Activated CD4-positive, alpha-beta T cell treated with anti-CD3 and anti-CD28 coated beads, Interleukin-2, amount 50 U/mL, for 48 hours (primary cell): Measurements from ENCODE around the gene GNAI1.
A peak's percentile ranks its signal among the peaks of the same experiment; 100 is the strongest.

ENCODE experiments used
- DNase-seq, 2 experiments: peaks; one replicate each; pipeline ENCODE4 v3.0.0-alpha.2; 2020

GNAI1 gene

DNA sequence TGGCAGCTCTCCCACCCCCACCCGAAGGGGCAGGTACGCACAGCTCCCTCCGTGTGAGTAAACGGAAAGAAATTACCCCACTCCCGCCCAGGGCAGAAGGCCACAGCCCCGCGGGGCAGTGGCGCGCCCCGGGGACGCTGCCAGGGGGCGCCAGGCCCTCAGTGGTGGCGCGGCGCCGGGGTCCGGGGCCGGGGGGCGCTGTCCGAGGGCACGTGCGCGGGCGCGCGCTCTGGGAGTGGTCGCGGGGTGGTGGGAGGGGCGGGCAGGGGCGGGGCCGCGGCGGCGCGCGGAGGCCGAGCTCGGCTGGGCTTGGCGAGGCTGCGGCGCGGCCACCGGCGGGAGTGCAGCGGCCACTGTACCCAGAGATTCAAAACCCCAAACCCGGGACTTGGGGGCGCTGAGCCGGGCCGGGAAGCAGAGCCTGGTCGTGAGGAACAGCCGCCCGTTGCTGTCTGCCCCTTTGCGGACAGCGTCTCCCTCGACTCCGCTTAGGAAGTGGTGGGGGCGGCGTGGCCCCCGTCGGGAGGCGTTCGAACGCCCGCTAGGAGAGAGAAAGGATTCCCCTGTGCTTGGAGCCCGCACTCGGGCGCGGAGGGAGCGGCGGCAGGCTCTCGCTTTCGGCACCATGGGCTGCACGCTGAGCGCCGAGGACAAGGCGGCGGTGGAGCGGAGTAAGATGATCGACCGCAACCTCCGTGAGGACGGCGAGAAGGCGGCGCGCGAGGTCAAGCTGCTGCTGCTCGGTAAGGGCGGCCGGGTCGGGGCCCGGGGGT is at the start of gene GNAI1:
TSS of gene GNAI1 (plus strand) at position 296 of the 773 bp plus-strand sequence. CDS start at position 626, 330 bp downstream.
- peak; percentile 1 to 14 for DNase-seq

DNA sequence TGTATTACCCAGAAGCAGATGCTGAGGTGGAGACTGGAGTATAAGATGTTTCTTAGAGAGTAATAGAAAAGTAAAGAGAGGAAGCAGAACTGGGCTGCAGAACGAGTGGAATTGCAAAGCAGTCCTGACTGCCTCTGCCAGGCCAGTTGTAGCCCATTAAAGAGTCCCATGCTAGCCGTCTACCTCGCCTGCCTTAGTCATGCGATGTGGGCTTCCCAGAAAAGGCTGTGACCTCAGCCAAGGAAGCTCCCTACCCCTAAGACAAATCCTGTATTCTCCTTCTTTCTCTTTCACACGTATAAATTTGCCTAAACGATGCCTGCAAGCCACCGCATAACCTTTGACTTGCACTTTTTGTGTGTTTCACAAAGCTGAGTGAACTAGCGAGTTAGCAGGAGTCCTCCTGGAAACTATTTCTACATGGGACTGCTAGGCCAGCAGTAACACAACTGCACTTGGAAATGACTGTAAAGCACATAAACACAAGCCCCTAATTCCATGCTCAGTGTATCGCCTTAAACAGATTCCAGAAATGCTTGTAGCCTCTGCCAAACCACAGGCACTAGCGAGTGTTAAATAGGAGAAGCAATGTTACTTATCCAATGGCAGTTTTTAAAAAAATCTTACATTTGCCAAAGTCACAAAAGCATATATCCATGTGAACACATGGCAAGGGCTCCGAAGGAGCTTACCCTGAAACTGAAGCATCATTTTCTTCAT is 47.4 kb upstream of the GNAI1 start:
- DNase-seq: no peak

DNA sequence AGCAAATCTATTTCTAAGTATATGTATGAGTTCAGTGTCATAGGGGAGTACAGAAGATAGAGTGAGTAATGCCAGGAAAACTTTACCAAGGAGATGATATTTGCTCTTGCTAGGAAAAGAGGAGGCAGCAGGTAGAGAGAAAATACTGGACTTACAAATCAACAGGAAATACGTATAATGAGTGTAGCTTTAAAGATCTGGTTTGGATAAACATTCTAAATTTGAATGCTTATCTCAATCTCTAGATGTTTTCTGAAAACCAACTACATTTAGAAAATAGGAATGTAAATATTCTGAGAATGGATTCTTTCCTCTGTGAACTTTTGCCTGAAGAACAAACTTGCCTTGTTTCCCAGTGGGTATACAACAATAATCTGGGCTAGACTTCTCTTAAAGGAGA is 46.9 kb upstream of the GNAI1 start:
- DNase-seq: no peak

DNA sequence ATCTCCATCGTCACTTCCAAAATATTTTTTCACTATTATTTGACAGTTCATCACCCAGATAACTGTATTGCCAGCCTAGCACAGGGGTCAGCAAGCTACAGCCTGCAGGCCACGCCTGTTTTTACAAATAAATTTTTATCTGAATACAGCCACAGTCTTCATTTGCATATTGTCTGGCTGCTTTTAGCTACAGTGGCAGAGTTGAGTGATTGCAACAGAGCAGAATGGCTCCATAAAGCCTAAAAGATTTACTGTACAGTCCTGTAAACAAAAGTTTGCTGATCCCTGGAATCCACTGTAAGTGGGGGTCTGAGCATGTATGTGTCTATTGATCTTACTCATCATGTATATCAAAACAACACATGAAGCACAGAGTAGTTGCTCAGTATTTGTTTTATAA is 45.9 kb upstream of the GNAI1 start:
- DNase-seq: no peak

DNA sequence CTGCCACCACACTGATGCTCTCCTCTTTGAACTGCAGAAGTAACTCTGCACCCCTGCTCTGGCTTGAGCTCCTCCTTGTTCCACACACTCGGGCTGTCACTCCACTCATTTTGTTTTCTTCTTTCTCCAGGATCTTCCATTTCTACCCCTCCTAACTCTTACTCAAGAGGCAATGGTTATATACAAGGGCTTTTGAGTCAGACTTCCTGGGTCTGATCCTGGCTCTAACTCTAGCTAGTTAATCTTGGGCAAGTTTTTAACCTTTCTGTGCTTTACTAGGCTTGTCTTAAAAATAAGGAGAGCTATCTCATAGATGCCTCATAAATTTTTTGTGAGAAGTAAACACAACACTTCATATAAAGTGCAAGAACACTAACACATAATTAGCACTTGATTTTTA is 45.3 kb upstream of the GNAI1 start:
- DNase-seq: no peak

DNA sequence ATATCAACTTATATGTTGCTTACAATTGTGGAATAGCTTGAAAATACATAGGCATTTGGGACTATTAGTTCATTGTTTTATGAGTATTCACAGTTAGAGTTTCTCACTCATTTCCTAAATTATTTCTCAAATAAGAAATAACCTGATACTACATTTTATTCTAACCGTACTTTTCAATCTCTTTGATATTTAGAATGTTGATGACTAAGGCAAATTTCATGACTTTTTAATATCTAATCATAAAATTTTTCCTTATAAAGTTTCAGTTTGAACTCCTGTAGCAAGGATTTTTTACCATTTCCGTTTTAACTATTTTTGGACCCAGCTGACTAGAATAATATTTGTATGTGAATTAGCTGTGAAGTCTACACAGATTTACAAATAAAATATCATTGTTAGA is 41.3 kb upstream of the GNAI1 start:
- no peak for DNase-seq

DNA sequence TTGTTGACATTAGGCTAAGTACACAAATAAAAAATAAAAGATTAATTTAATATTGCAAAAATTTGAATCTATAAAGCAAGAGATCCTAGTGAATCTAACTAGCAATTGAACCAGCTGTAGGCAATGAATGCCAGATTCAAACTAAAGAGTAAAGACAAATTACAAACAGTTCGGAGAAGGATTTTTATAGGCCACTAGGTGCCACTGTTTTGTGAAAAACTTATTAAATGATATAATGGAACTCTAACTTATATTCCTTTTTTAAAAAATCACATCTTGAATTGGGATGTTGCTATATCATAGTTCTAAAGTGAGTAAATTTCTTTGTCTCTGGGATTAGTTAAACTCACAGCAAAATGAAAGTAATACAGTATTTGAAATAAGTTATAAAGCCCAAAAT is 39.1 kb upstream of the GNAI1 start:
- DNase-seq: no peak

DNA sequence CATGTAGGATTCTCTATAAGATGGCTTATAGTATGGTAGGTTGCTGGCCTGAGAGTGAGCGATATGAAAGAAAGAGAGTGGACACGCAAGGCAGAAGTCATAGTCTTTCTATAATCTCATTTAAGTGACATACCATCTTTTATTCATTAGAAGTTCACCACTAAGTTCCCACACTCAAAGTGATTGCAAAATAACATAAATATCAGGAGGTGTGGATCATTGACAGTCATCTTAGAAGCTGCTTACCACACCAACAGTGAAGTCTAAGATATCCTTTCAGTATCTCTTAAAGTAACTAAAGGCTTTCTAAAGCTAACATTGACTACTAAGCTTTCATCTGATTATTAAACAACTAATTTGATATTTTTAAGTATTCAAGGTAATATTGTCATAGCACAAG is 36.9 kb upstream of the GNAI1 start:
- no peak for DNase-seq

DNA sequence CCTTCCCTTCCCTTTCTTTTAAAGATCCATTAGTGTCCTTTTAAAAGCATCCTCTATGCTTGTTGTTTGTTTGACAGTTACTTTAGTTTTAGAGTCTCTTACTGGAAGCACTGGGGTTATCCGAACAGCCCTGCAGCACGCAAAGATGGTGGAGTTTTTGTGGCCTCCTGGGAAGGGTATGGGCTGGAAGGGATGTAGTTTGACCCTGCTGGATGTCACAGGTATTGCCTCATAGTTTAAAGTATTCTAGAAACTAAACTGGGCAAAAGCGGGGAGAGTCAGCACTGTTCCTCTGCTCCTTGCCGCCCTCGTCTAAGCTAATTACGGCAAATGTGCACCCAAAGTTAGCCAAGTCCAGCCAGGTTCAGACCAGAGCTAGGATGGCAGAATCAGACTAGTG is 35.8 kb upstream of the GNAI1 start:
- DNase-seq: no peak

DNA sequence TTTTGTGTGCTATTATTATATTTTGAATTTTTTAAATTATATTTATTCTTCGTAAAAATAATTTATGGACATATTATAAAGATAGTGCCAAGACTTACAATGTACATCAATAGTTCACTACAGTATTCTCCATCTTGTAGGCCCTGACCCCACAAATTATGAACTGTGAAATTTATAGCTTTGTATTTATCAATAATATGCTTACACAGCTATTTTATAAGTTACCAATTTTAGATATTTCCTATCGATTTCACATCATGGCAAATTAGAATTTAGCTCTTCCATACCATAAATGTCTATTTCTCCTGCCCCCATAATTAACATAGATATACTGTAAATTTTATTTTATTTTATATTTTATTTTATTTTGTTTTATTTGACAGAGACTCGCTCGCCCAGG is 34.4 kb upstream of the GNAI1 start:
- DNase-seq: no peak

DNA sequence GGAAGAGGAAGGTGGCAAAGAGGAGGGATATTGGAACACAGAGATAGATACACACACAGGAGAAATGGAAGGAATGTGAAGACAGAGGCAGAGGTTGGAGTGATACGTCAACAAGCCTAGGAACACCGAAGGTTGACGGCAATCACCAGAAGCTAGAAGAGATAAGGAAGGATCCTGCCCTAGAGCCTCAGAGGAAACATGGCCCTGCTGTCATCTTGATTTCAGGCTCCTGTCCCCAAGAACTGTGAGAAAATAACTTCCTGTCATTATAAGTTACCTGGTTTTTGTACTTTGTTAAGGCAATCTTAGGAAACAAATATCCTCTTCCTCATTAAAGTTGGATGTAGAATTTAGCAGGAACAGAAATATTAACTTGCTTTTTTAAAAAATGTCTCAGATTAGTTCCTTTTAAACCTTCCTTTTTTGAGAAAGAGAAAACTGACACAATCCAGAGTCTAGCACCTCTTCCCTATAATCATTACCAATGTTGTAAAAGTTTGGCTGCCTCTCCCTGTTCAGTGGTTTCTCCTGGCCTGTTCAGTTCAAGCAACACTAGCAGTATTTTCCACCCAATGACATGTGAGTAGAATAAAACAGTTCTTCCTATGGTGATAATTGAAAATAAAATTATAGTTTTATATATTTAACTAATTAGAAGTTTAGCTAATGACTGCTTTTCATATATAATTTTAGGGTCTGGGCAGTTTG is 28.8 kb upstream of the GNAI1 start:
- no peak for DNase-seq

DNA sequence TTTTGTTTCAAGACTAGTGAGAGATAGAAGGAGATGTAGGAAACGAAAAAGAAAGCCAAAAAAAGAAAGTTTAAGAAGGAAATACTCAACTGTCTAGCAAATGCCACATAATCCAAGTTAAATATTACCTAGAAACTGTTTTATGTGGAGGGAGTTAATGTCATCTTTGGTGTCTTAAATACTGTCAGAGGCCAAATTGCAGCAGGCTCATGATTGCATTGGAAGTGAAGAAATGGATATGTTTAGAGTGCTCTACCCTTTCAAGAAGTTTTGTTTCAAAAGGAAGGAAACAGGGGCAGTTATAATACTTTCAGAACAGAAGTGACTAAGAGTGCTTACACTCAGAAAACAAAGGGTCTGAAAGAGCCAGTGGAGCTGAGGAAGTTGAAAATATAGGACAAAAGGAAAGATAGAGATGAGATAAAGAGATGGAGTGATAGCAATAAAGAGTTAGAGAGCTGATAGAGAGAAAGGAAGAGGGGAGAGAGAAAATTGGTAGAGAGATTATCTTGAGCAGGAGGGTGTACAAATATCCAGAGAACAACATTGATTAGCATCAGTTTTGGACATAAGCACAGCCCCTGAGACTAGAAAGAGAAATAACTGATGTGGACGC is 28.0 kb upstream of the GNAI1 start:
- DNase-seq: no peak

DNA sequence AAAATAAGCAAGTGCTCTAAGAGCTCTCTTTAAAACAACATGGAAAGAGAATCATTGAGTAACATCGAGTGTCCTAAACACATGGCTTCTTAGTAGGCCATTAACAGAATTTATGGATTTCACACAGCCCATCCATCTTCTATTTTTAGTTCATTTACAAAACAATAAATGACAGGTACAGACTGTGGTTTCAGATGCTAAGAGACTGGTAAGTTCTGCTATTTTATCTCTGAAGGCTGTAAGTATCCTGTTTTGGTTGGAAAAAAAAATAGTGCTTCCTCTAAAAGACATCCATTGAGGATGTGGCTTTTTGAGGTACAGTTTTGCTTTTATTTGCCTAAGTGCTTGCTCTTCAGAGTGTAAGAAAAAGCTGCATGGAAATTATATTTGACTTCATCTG is 27.4 kb upstream of the GNAI1 start:
- DNase-seq: no peak

DNA sequence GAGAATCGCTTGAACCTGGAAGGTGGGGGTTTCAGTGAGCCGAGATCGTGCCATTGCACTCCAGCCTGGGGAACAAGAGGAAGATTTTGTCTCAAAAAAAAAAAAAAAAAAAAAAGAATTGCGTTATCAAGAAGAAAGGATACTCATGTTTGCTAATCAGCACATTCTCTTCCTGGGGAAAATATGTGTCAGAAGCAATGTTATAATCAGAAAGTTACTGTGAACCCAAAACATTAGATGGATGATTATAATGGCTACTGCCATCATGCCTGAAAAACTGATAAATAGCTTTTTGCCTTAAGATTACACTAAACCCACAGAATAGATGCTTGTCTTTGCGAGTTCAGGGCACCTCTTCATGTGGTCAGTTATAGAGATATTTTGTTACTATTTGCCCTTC is 24.3 kb upstream of the GNAI1 start:
- DNase-seq: no peak

DNA sequence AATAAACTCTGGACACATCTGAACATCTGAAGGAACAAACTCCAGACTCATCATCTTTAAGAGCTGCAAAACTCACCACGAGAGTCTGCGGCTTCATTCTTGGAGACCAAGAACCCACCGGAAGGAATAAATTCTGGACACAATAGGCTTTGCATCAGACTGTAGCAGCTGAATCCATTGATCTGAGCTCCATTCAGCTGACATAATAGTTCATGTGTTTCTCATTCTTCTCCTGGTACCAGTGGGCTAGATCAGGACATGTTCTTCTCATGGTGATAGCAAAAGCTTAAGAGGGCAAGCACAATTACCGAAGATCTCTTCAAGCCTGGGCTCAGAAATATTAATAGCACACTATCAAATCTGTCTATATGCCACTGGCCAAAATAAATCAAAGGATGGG is 20.5 kb upstream of the GNAI1 start:
- no peak for DNase-seq

DNA sequence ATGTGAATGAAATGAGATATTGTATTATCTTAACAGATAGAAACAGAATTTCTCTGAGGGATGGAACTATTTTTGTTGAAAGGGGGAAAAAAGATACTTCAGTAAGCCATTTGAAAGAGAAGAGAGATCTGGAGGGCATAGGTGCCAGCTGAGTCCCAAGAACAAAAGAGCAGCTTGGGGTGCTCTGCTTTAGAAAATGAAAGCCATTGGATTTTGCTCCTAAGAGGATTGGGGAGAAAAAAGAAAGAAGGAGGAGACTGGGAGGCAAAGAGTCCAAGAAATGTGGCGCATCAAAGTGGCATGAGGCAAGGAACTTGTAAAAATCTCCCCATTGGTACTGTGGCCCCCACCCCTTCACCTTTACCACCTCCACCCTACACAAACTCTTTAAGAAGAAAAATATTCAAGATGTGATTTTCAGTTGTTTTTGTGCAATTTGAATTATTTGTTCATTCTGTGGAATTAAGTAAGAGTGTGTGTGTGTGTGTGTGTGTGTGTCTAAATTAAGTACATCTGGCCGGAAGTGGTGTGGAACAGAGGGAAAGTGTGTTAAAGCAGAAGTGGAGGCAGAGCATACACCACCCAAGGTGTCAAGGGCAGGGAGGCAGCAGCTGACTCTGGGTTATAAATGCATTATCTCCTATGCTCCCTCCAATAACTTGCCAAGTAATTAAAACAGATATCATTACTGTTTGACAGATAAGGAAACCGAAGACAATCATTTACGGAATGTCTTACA is 9.9 kb upstream of the GNAI1 start:
- DNase-seq: no peak

DNA sequence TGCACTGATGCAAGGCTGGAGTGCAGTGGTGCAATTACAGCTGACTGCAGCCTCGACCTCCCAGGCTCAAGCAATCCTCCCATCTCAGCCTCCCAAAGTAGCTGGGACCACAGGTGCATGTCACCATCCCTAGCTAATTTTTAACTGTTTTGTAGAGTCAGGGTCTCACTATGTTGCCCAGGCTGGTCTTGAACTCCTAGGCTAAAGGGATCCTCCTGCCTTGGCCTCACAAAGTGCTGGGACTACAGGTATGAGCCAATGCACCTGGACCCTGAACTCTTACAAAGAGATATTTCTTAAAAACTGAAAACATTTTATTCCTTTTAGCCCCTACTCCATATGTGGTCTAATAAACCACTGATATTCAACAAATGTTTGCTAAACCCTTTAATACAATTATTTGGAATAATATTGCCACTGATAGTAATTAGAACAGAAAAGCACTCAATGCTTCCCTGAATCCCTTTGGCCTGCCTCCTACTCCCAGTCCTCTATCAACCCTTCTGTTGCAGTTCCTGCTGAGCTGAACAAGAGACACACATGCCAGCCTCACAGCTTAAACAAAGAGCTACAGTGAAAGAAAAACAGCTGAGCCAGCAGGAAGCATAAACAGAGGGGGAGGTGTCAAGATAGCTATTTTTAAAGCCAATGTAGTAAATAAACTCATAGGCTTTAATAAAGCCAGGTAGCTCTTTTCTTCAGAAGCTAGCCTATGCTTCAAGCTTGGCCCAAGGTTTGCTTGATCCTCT is 7.0 kb upstream of the GNAI1 start:
- no peak for DNase-seq

DNA sequence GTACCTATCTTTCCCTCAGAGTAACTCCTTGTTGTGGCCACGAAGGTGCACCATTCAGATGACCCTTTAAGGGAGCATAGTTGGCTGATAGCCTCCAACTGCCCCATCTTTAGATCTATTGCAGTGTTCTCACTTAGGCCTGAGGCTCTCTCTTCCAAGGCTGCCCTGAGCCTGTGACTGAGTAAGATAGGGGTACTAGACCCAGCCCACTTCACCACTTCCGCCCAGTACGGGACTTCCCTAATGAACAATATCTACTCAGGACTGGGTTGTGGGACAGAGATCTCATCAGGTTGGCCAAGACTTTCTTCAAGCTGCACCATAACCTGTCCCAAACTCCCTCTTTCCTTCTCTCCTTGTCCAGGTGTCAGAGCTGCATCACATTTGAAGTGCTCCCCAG is 5.7 kb upstream of the GNAI1 start:
- no peak for DNase-seq

DNA sequence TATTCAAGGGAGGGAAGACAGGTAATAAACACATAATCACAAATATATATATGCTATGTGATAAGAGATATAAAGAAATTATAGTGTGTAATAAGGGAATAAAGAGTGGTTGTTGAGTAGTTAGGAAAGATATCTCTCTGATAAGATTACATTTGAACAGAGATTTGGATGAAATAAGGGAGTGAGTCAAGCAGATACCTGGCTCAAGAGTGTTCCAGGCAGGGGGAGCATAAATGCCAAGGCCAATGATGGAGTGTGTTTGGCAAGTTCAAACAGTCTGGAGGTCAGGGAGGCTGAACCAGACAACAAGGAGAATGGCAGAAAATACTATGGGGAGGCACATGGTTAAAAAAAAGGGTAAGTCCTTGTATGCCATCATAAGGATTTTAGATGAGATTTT is 4.8 kb upstream of the GNAI1 start:
- no peak for DNase-seq

DNA sequence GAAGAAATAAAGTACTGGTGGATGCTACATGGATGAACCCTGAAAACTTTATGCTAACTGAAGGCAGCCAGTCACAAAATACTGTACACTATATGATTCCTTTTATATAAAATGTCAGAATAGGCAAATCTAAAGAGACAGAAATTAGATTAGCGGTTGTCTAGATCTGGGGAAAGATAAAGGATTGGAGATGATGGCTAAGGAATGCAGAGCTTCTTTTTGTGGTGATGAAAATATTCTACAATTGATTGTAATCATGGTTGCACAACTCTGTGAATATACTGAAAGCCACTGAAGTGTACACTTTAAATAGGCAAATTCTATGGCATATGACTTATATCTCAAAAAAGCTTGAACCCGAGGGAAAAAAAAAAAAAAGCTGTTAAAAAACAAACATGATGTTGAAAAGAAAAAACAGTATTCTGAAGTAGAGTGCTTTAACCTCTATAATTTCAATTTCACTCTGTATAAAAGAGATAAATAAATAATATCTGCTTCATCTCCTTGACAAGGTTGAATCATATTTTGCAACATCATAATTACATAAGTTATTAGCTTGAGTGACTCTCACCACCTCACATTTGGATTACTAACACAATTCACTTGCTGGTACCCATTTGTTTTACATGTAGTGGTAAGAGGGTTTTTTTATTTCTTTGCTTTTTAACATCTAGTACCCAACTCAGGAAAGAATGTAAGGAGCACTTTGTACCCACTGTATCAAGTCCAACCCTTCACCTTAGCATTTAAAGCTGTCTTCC is 2.8 kb upstream of the GNAI1 start:
- no peak for DNase-seq

DNA sequence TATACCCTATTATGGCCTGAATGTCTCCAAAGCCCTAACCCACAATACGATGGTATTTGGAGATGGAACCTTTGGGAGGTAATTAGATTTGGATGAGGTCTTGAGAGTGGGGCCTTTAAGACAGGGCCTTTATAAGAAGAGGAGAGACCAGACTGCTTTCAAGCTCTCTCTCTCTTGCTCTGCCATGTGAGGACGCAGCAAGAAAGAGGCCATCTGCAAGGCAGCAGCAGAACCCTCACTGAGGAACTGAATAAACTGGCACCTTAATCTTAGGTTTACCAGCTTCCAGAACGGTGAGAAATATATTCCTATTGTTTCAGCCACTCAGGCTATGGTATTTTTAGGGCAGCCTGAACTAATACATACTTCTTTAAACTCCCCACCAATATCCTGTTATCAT is 2.0 kb upstream of the GNAI1 start:
- no peak for DNase-seq
